Measurements from ENCODE around the gene DCP1B.

- TF ChIP-seq CTCF (IDR thresholded peaks at IDR 0.05; ENCODE audit: low read depth, low read length, missing input control): no peak
- TF ChIP-seq ATF3 (IDR thresholded peaks at IDR 0.05): no peak
- TF ChIP-seq RXRA (IDR thresholded peaks at IDR 0.05): no peak
- no peak for TF ChIP-seq RAD21 (IDR thresholded peaks at IDR 0.05)
- TF ChIP-seq SP1 (IDR thresholded peaks at IDR 0.05): no peak
- no peak for TF ChIP-seq TAF1 (conservative IDR thresholded peaks at IDR 0.05)
- no peak for TF ChIP-seq ZBTB33 (IDR thresholded peaks at IDR 0.05)
- no peak for TF ChIP-seq MAX (IDR thresholded peaks at IDR 0.05)
- TF ChIP-seq GABPA (IDR thresholded peaks at IDR 0.05 in 1 of 2, conservative IDR thresholded peaks at IDR 0.05 in 1 of 2): no peak
- no peak for TF ChIP-seq REST (IDR thresholded peaks at IDR 0.05)
Measured at GRCh38 chr12:1920971-1921370, 83.3 kb downstream of the DCP1B start.
